Endothelial cell (in vitro differentiated cells): ENCODE data around the gene A2ML1. TPM values are rescaled to one million over a fixed set of nuclear protein-coding genes. Genes with fewer than 3 reads are reported as not detected.
A peak's percentile ranks its signal among the peaks of the same experiment; 100 is the strongest.

Experiments used
- DNase-seq: peaks from one replicate; pipeline ENCODE4 v3.0.0; 2021; ENCODE audit warnings: low spot score
- H3K27ac Mint-ChIP-seq: one replicate; pipeline ENCODE4 v1.8.0; 2021; ENCODE audit warnings: mixed read lengths, inconsistent platforms; ENCODE audit not compliant: unreplicated experiment
- H3K27me3 Mint-ChIP-seq: one replicate; pipeline ENCODE4 v1.8.0; 2021; ENCODE audit warnings: mild to moderate bottlenecking, moderate library complexity, mixed read lengths, inconsistent platforms; ENCODE audit not compliant: unreplicated experiment
- H3K36me3 Mint-ChIP-seq: one replicate; pipeline ENCODE4 v1.8.0; 2021; ENCODE audit warnings: mild to moderate bottlenecking, low read depth, mixed read lengths, inconsistent platforms; ENCODE audit not compliant: unreplicated experiment
- H3K4me1 Mint-ChIP-seq: one replicate; pipeline ENCODE4 v1.8.0; 2021; ENCODE audit warnings: mild to moderate bottlenecking, mixed read lengths, inconsistent platforms; ENCODE audit not compliant: unreplicated experiment
- H3K4me3 Mint-ChIP-seq: one replicate; pipeline ENCODE4 v1.8.0; 2021; ENCODE audit warnings: mild to moderate bottlenecking, mixed read lengths, inconsistent platforms; ENCODE audit not compliant: unreplicated experiment
- H3K9me3 Mint-ChIP-seq: one replicate; pipeline ENCODE4 v1.8.0; 2021; ENCODE audit warnings: mixed read lengths, inconsistent platforms; ENCODE audit not compliant: unreplicated experiment
- total RNA-seq: library from RNA; stranded (reverse); fragmentation: NEBNext Ultra II Directional; extraction: Animal tissue kit (Norgen Biotek cat#: 25700); gene quantifications from one replicate; pipeline ENCODE4 v1.2.1, GENCODE V29; 2021; ENCODE audit not compliant: unreplicated experiment
- TF ChIP-seq, protein P1 (sequence below): fragments of 200-600 bp; sonication (generic); IDR thresholded peaks from one replicate; pipeline ENCODE4 v1.5.0; 2021; ENCODE audit warnings: antibody characterized with exemption; ENCODE audit not compliant: unreplicated experiment

The A2ML1 gene
- total RNA-seq, 1 donor from 2014 or later: not detected

DNA sequence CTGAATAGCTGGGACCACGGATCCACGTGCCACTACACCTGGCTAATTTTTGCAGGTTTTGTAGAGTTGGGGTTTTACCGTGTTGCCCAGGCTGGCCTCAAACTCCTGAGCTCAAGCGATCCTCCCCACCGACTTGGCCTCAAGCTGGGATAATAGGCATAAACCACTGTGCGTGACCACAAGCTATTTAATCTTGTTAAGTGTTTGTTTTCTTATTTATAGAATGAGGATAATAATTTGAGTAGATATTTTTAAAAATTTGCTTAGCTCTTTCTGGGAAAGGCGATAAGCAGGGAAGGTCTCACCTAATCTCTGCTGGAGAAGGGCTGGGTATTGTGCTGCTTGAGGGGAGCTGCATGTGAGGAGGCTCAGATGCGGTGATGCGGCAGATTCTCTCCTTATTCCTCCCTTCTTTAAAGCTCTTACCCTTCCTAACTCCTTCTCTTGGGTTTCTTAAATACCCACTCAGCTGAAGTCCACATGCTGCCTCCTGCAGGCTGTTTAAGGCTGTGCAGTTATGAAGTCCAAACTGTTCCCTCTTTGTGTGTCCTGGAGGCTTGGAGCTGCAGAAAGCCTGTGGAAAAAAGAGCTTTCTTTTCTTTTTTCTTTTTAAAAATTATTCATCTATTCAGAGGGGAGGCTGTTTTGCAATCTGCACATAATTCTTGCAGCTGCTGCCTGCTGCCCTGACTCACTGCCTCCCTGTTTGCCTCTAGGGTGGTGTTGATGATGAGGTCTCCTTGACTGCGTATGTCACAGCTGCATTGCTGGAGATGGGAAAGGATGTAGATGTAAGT is 37.9 kb downstream of the A2ML1 start:
- H3K4me1 Mint-ChIP-seq: no peaks in the 10 kb centered on the region
- H3K27me3 Mint-ChIP-seq: peaks cover 9% of the 10 kb centered on the region
- H3K9me3 Mint-ChIP-seq: no peaks in the 10 kb centered on the region
- TF ChIP-seq, protein P1, sequence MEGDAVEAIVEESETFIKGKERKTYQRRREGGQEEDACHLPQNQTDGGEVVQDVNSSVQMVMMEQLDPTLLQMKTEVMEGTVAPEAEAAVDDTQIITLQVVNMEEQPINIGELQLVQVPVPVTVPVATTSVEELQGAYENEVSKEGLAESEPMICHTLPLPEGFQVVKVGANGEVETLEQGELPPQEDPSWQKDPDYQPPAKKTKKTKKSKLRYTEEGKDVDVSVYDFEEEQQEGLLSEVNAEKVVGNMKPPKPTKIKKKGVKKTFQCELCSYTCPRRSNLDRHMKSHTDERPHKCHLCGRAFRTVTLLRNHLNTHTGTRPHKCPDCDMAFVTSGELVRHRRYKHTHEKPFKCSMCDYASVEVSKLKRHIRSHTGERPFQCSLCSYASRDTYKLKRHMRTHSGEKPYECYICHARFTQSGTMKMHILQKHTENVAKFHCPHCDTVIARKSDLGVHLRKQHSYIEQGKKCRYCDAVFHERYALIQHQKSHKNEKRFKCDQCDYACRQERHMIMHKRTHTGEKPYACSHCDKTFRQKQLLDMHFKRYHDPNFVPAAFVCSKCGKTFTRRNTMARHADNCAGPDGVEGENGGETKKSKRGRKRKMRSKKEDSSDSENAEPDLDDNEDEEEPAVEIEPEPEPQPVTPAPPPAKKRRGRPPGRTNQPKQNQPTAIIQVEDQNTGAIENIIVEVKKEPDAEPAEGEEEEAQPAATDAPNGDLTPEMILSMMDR: peak; percentile 72
- no peak overlapping the region for H3K4me3 Mint-ChIP-seq
- peak; percentile 46 for DNase-seq
- no peaks in the 10 kb centered on the region for H3K36me3 Mint-ChIP-seq
- no peak overlapping the region for H3K27ac Mint-ChIP-seq

DNA sequence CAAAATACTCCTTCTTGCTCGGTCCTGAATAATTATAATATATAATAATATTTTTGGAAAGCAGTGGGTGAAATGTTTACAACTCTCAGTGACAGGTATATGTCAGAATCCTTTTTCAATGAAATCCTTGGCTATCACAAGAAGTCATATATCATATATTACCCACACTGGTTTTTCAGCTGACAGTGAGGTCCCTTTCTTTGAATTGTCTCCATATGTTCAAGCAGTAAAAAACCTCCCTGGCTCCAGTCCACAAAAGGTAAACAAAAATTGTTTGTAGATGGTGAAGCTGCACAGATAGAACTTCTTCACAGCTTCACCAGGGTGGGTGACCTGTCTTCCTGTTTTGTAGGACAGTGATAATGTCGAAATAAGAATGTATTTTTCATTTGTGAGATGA is 44.0 kb downstream of the A2ML1 start:
- peaks cover 2% of the 10 kb centered on the region for H3K27me3 Mint-ChIP-seq
- H3K27ac Mint-ChIP-seq: no peak overlapping the region
- no peaks in the 10 kb centered on the region for H3K9me3 Mint-ChIP-seq
- no peak for DNase-seq
- TF ChIP-seq, protein P1: no peak
- H3K4me1 Mint-ChIP-seq: no peaks in the 10 kb centered on the region
- no peaks in the 10 kb centered on the region for H3K36me3 Mint-ChIP-seq
- H3K4me3 Mint-ChIP-seq: no peak overlapping the region

DNA sequence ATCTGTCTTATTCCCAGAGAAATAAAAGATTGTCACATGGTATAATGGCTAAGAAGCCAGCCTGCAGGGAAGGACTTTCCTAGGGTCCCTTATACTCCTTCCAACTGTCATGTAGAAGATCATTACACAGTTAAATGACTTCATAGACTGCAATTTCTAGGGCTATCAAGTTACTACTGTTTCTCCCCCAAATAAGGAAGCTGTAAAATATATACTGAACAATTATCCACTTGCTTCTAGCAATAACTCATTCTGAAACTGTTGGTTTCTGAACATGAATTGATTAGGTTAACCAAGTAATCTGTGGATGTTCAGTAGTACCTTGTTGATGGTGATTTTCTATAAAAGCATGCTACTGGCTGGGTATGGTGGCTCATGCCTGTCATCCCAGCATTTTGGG is 44.6 kb downstream of the A2ML1 start:
- Mint-ChIP-seq H3K36me3 (no peaks in the 10 kb centered on the region), H3K27me3 (peaks cover 2% of the 10 kb centered on the region), H3K4me1 (no peaks in the 10 kb centered on the region), H3K4me3 (no peak overlapping the region), H3K9me3 (no peaks in the 10 kb centered on the region), H3K27ac (no peak overlapping the region)
- TF ChIP-seq, protein P1: no peak
- no peak for DNase-seq

DNA sequence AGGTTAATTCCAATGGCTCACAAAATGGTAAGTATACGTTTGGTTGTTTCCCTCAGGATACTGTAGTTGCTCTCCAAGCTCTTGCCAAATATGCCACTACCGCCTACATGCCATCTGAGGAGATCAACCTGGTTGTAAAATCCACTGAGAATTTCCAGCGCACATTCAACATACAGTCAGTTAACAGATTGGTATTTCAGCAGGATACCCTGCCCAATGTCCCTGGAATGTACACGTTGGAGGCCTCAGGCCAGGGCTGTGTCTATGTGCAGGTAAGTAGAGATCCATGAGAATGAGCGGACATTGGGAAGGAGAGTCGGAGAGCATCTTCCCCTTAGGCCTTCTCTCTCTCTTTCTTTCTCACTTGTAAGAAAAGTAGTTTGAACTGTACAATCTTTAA is 45.4 kb downstream of the A2ML1 start:
- no peaks in the 10 kb centered on the region for H3K36me3 Mint-ChIP-seq
- TF ChIP-seq, protein P1: no peak

DNA sequence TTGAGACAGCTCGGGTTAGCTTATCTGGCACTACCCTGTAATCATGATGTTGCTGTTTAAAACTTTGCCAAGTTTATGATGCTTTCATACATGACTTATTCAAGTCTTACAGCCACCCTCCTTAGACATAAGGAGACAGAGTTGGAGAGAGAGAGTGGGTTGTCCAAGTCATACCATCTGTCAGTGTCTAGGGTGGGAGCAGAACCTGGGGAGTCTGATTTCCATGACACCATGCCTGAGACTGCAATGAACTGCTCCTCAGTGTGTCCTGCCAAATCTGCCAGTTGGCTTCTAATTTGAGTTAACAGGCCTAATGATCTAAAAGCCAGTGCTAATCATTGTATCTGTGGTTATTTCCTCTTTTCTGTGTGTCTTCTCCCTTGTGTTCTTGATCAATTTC is 48.2 kb downstream of the A2ML1 start:
- DNase-seq: no peak
- Mint-ChIP-seq H3K4me3 (no peak overlapping the region), H3K4me1 (no peaks in the 10 kb centered on the region), H3K27me3 (peaks cover 2% of the 10 kb centered on the region), H3K9me3 (no peaks in the 10 kb centered on the region), H3K27ac (no peak overlapping the region), H3K36me3 (no peaks in the 10 kb centered on the region)
- TF ChIP-seq, protein P1: no peak

More for the DNA sequence above, 45.4 kb downstream of the A2ML1 start:
- DNase-seq: no peak
- Mint-ChIP-seq H3K27ac (no peak overlapping the region), H3K4me3 (no peak overlapping the region), H3K4me1 (no peaks in the 10 kb centered on the region), H3K27me3 (peaks cover 2% of the 10 kb centered on the region), H3K9me3 (no peaks in the 10 kb centered on the region)
